Measurements from ENCODE around the gene PHF3.

DNA sequence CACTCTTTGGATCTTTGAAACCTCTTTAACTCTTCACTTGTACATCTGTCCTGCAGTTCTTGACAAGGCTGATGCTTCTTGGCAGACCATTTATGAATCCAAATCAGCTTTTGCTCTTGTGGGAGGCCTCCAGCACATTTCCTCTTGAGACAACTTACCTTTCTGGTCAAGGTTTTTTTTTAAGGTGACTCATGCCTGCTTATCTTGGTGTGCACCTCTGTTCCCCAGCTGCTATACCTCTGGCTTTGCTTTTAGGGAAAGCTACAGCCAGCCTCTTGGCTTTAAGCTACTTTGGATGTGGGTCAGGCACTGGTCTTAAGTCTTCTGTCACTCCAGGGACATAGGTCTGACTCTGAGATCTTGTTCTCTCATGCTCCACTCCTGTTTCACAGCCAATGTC, 106.5 kb downstream of the PHF3 start:
- TF ChIP-seq, protein P1, sequence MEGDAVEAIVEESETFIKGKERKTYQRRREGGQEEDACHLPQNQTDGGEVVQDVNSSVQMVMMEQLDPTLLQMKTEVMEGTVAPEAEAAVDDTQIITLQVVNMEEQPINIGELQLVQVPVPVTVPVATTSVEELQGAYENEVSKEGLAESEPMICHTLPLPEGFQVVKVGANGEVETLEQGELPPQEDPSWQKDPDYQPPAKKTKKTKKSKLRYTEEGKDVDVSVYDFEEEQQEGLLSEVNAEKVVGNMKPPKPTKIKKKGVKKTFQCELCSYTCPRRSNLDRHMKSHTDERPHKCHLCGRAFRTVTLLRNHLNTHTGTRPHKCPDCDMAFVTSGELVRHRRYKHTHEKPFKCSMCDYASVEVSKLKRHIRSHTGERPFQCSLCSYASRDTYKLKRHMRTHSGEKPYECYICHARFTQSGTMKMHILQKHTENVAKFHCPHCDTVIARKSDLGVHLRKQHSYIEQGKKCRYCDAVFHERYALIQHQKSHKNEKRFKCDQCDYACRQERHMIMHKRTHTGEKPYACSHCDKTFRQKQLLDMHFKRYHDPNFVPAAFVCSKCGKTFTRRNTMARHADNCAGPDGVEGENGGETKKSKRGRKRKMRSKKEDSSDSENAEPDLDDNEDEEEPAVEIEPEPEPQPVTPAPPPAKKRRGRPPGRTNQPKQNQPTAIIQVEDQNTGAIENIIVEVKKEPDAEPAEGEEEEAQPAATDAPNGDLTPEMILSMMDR (conservative IDR thresholded peaks at IDR 0.05; ENCODE audit: low read length): no peak
- TF ChIP-seq EZH2phosphoT487 (IDR thresholded peaks at IDR 0.05; ENCODE audit: borderline replicate concordance, low read depth, low read length): no peak

All from OCI-LY7 (cell line).